Stomach smooth muscle (tissue), 2 donors: ENCODE measurements around the gene ERCC5.

ENCODE experiments used
- H3K27ac ChIP-seq: one replicate; pipeline ENCODE4 v1.7.0; 2013; ENCODE audit warnings: mild to moderate bottlenecking, low read length, inconsistent platforms
- H3K27me3 ChIP-seq, 2 donors: one replicate each; pipeline ENCODE4 v1.7.0; 2013; ENCODE audit warnings: low read length in 2 of 2; ENCODE audit not compliant: insufficient read depth in 2 of 2, control insufficient read depth in 1 of 2
- H3K36me3 ChIP-seq, 2 donors: one replicate each; pipeline ENCODE4 v1.7.0; 2013; ENCODE audit warnings: low read length in 2 of 2; ENCODE audit not compliant: control insufficient read depth in 2 of 2, insufficient read depth in 2 of 2
- H3K4me1 ChIP-seq: one replicate; pipeline ENCODE4 v1.7.0; 2013; ENCODE audit warnings: low read length; ENCODE audit not compliant: control insufficient read depth, insufficient read depth
- H3K4me3 ChIP-seq, 2 donors: one replicate each; pipeline ENCODE4 v1.7.0; 2013; ENCODE audit warnings: low read length in 2 of 2
- H3K9ac ChIP-seq, 2 donors: one replicate each; pipeline ENCODE4 v1.7.0; 2013; ENCODE audit warnings: low read length in 2 of 2, mild to moderate bottlenecking in 1 of 2
- H3K9me3 ChIP-seq, 2 donors: one replicate each; pipeline ENCODE4 v1.7.0; 2013; ENCODE audit warnings: low read length in 2 of 2; ENCODE audit not compliant: control insufficient read depth in 2 of 2
- donor health status: healthy.
- donor health status: Pancreatic carcinoma.

The ERCC5 gene

GRCh38 chr13:102845289-102845629 is 573 bp upstream of the ERCC5 start:
- Histone ChIP-seq H3K27me3 (no peaks in the 10 kb centered on the region), H3K4me1 (peaks cover 10% of the 10 kb centered on the region), H3K9me3 (no peaks in the 10 kb centered on the region), H3K36me3 (no peaks in the 10 kb centered on the region), H3K4me3 (peak overlapping the region; percentile 90 to 99), H3K27ac (peak overlapping the region; percentile 96), H3K9ac (peak overlapping the region; percentile 89 to 97)

DNA sequence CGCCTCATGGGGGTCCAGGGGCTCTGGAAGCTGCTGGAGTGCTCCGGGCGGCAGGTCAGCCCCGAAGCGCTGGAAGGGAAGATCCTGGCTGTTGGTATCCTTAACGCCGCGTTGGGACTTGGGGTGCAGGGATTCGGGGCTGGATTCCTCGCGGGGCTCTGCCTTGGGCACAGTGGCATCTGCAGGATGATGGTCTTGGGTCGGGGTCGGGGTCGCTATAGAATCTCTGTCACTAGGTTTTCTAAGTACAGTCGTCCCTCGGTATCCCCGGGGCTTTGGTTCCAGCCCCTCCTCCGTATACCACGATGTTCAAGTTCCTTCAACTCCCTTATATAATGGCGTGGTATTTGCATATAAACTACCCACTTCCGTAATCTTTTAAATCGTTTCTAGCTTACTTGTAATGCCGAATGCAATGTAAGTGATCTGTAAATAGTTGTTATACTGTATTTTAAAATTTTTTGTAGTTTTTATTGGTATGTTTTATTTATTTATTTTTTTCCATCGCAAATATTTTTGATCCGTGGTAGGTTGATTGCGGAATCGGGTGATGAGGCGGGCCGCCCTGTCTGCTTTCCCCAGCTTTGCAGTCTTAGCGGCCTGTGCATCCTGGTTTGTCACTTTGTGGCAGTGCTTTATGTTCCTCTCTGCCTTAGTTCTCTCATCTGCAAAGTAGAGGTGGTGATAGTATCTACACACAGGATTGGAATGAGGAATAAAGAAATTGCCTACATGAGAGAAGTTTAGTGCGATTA is 606 bp downstream of the ERCC5 start:
- H3K9me3 ChIP-seq = no peaks in the 10 kb centered on the region
- peak overlapping the region; percentile 96 for H3K27ac ChIP-seq
- H3K36me3 ChIP-seq = no peaks in the 10 kb centered on the region
- no peaks in the 10 kb centered on the region for H3K27me3 ChIP-seq
- H3K4me1 ChIP-seq = peaks cover 10% of the 10 kb centered on the region
- peak overlapping the region; percentile 89 to 97 for H3K9ac ChIP-seq
- peak overlapping the region; percentile 90 to 99 for H3K4me3 ChIP-seq

GRCh38 chr13:102847272-102848234 is 1.7 kb downstream of the ERCC5 start:
- Histone ChIP-seq H3K9ac (peak overlapping the region; percentile 89 to 97), H3K27me3 (no peaks in the 10 kb centered on the region), H3K36me3 (peaks cover 0 to 1% of the 10 kb centered on the region in 2 donors), H3K9me3 (no peaks in the 10 kb centered on the region), H3K4me1 (peaks cover 10% of the 10 kb centered on the region), H3K27ac (no peak overlapping the region), H3K4me3 (peak overlapping the region; percentile 90 to 99)

GRCh38 chr13:102848956-102849355 is 3.1 kb downstream of the ERCC5 start:
- peaks cover 7% of the 10 kb centered on the region in 2 donors for H3K36me3 ChIP-seq
- no peak overlapping the region for H3K27ac ChIP-seq
- H3K4me1 ChIP-seq = peaks cover 10% of the 10 kb centered on the region
- H3K9ac ChIP-seq = no peak overlapping the region
- no peaks in the 10 kb centered on the region for H3K9me3 ChIP-seq
- H3K4me3 ChIP-seq = no peak overlapping the region
- H3K27me3 ChIP-seq = no peaks in the 10 kb centered on the region

DNA sequence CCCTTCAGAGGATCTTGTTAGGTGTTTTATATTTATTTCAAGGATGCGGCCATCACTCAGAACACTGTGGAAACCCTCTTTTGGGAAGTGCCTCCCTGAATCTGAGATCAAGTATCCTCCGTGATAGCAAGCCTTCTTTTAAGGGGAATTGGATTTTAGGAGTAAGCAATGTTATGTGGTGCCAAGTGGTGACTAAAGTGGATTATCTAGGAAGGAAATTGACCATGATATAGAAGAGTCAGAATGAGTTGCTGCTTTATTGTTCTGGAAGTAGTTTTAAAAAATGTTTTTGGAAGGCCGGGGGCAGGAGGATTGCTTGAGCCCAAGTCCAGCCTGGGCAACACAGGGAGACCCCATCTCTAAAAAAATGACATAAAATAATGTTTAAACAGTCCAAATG is 6.7 kb downstream of the ERCC5 start:
- H3K4me3 ChIP-seq = no peak overlapping the region
- no peaks in the 10 kb centered on the region for H3K27me3 ChIP-seq
- H3K9me3 ChIP-seq = no peaks in the 10 kb centered on the region
- H3K27ac ChIP-seq = no peak overlapping the region
- H3K9ac ChIP-seq = no peak overlapping the region
- H3K4me1 ChIP-seq = peaks cover 4% of the 10 kb centered on the region
- H3K36me3 ChIP-seq = peaks cover 23 to 26% of the 10 kb centered on the region in 2 donors

- Histone ChIP-seq H3K36me3 (peaks cover 39 to 44% of the 10 kb centered on the region in 2 donors), H3K27ac (no peak overlapping the region), H3K9ac (no peak overlapping the region), H3K9me3 (no peaks in the 10 kb centered on the region), H3K27me3 (no peaks in the 10 kb centered on the region), H3K4me1 (no peaks in the 10 kb centered on the region), H3K4me3 (no peak overlapping the region)
Measured at GRCh38 chr13:102854675-102855074, 8.8 kb downstream of the ERCC5 start.

DNA sequence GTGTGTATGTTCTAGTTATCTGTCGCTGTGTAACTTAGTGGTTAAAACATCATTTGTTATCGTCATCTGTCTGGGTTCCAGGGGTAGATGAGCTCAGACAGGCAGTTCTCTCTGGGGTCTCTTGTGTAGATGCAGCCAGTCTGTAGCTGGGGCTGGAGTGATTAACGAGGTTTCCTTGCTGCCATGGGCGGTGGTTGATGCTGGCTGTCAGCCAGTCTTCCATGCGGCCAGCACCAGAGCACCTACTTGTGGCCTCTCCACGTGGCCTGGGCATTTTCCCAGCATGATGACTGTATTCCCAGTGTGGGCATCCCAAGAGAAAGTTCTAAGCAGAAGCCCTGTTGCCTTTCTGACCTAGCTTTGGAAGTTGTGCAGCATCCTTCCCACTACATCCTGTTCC is 10.7 kb downstream of the ERCC5 start:
- H3K4me1 ChIP-seq = no peaks in the 10 kb centered on the region
- no peaks in the 10 kb centered on the region for H3K9me3 ChIP-seq
- no peak overlapping the region for H3K9ac ChIP-seq
- H3K4me3 ChIP-seq = no peak overlapping the region
- no peaks in the 10 kb centered on the region for H3K27me3 ChIP-seq
- no peak overlapping the region for H3K27ac ChIP-seq
- peaks cover 52 to 54% of the 10 kb centered on the region in 2 donors for H3K36me3 ChIP-seq

DNA sequence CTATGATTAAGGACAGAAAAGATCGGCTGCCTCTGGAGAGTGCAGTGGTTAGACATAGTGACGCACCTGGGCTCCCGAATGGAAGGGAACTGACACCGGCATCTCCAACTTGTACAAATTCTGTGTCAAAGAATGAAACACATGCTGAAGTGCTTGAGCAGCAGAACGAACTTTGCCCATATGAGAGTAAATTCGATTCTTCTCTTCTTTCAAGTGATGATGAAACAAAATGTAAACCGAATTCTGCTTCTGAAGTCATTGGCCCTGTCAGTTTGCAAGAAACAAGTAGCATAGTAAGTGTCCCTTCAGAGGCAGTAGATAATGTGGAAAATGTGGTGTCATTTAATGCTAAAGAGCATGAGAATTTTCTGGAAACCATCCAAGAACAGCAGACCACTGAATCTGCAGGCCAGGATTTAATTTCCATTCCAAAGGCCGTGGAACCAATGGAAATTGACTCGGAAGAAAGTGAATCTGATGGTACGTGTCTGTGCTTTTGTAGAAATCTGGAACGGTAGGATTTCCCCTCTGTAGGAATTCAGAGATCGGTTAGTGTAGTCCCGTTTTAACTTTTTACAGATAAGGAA is 16.9 kb downstream of the ERCC5 start:
- Histone ChIP-seq H3K9ac (no peak overlapping the region), H3K9me3 (no peaks in the 10 kb centered on the region), H3K36me3 (peaks cover 72% of the 10 kb centered on the region in 2 donors), H3K27ac (no peak overlapping the region), H3K4me1 (no peaks in the 10 kb centered on the region), H3K27me3 (no peaks in the 10 kb centered on the region), H3K4me3 (no peak overlapping the region)

DNA sequence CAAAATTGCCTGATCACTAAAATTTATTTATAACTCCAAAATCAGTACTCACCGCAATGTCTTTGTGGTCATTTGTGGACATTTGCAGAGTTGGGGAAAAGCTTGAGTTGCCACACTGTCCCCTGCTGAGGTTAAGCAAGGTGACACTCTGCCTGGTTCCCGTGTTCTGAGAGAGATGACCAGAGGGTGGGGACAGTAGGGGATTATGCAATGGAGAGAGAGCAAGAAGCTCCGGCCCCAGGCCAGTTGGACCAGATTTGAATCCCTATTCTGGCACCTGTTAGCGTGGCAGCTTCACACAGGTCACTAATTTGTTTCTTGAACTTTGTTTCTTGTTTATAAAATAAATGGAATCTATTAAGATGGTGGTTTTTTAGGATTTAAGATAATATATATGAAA is 17.8 kb downstream of the ERCC5 start:
- Histone ChIP-seq H3K27ac (no peak overlapping the region), H3K4me1 (no peaks in the 10 kb centered on the region), H3K9ac (no peak overlapping the region), H3K36me3 (peaks cover 70 to 71% of the 10 kb centered on the region in 2 donors), H3K9me3 (no peaks in the 10 kb centered on the region), H3K27me3 (no peaks in the 10 kb centered on the region), H3K4me3 (no peak overlapping the region)

GRCh38 chr13:102868366-102868936 is 22.6 kb downstream of the ERCC5 start:
- no peak overlapping the region for H3K4me3 ChIP-seq
- no peak overlapping the region for H3K27ac ChIP-seq
- H3K9ac ChIP-seq = no peak overlapping the region
- H3K9me3 ChIP-seq = no peaks in the 10 kb centered on the region
- peaks cover 41 to 48% of the 10 kb centered on the region in 2 donors for H3K36me3 ChIP-seq
- no peaks in the 10 kb centered on the region for H3K27me3 ChIP-seq
- H3K4me1 ChIP-seq = no peaks in the 10 kb centered on the region
